Measurements from ENCODE around the gene SRGAP2C. TPM values are rescaled to one million over a fixed set of nuclear protein-coding genes. Genes with fewer than 3 reads are reported as not detected.
A peak's percentile ranks its signal among the peaks of the same experiment; 100 is the strongest.
"Not testable (repeated sequence)": the region's sequence is repeated elsewhere in the genome, so short reads cannot be mapped to it uniquely, and the experiment has no call there.

Gene SRGAP2C
- total RNA-seq = 10 to 100 TPM; 38.6 to 60.9 (median 40.4) TPM

DNA sequence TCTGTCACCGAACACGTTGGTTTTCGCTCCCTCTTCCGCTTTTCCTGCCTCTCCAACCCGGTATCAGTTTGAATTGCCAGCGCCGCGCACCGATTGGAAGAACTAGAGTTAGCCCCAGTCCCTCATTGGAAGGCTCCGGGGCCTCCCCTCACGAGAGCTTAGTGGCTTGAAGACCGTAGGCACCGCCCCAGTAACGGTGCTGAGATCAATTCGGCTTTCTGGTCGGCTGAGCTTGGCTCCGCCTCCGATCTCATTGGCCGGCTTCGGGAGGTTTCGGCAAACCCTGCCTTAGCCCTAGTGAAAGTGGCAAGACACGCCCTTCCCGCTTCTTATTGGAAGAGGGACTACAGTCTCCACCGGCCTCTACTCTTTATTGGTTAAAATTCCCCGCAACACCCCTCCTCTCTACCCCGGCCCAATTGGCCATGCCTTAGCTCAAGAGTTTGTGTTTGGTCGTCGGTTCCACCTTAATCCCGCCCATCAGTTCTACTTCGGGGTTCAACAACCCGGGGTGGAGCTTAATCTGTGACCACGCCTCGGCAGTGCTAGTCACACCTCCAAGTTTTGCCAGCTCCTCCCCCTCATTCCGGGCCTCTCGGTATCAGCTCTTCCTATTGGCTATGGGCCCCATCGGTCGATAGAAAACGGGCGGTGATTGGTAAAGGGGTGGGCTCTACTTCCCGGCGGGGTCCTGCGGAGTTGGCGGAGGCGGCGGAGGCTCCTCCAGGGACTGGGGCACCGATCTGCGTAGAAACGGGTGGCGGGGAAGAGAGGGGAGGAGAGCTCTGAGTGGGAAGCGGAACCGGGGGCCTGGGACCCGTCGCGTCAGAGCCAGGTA lies at the start of gene SRGAP2C, which contains the start of gene FAM72B:
TSS of gene SRGAP2C (plus strand) at position 686 of the 838 bp plus-strand sequence. CDS start 2,472 bp downstream, outside the sequence.
TSS of gene FAM72B (minus strand) at position 51 of the 838 bp plus-strand sequence. CDS start 851 bp downstream, outside the sequence.
- H3K27me3 ChIP-seq, H3K36me3 ChIP-seq, H3K9me3 ChIP-seq, H3K4me1 ChIP-seq: not testable (repeated sequence)
- peak within 1 kb of the TSS; percentile 56 for H3K4me3 ChIP-seq
- peak; percentile 97 to 98 for DNase-seq (ENCODE audit: low spot score in 2 of 2)
- under 1% methylated on average over 28 of the region's 54 CpGs for WGBS
- H3K27ac ChIP-seq = peak within 1 kb of the TSS; percentile 83

DNA sequence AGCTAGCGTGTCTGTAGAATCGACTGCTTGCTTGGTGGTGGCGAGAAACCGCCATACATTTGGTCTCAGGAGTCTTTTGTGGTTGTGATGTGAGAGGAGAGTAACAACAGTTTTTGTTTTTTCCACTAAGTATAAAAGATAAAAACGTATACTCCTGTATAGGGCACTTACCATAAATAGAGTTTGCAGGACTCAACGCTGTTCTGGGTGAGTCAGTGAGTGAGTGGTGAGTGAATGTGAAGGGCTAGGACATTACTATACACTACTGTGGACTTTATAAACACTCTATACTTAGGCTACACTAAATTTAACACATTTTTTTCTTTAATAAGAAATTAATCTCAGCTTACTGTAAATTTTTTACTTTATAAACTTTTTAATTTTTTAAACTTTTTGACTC lies 44.4 kb upstream of the SRGAP2C start:
- not testable (repeated sequence) for H3K9me3 ChIP-seq; H3K4me3 ChIP-seq; H3K36me3 ChIP-seq; H3K4me1 ChIP-seq; H3K27ac ChIP-seq; H3K27me3 ChIP-seq; DNase-seq (ENCODE audit: low spot score in 2 of 2)
- no CpG with 5 or more reads among the region's 6 CpGs for WGBS

DNA sequence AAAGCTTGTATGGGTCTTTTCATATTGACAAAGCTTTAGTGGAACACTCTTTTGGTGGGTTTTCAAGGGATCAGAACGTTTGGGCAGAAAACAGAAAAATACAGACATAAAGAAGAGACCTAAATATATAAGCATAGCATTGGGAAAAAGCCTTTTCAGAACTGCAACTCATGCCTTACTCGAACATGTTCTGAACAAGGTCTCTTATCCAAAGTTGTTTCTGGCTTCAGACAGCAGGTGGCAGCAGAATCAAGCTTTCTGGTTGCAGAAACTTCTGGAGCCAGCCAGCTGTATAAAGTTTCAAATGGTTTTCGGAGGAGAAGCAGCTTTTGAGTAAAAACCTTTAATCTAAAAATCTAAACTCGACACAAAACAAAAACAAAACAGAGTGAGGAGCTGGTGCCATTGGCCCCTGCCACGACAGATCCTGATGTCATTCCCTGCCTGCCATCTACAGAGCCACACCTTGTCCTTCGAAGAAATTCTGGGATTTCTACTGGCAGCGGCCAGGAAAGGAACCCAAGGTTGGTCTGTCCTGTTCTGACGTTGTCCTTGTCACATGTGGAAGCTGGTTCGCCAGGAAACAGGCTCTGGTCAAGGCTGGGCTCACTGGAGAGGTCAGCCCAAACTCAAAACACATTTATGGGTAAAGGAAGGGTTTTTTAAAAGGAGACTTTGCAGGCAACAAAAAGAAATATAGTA lies 36.1 kb upstream of the SRGAP2C start:
- not testable (repeated sequence) for H3K9me3 ChIP-seq; H3K4me1 ChIP-seq; H3K36me3 ChIP-seq; H3K4me3 ChIP-seq; DNase-seq (ENCODE audit: low spot score in 2 of 2); H3K27ac ChIP-seq; H3K27me3 ChIP-seq
- TF ChIP-seq, protein P1, sequence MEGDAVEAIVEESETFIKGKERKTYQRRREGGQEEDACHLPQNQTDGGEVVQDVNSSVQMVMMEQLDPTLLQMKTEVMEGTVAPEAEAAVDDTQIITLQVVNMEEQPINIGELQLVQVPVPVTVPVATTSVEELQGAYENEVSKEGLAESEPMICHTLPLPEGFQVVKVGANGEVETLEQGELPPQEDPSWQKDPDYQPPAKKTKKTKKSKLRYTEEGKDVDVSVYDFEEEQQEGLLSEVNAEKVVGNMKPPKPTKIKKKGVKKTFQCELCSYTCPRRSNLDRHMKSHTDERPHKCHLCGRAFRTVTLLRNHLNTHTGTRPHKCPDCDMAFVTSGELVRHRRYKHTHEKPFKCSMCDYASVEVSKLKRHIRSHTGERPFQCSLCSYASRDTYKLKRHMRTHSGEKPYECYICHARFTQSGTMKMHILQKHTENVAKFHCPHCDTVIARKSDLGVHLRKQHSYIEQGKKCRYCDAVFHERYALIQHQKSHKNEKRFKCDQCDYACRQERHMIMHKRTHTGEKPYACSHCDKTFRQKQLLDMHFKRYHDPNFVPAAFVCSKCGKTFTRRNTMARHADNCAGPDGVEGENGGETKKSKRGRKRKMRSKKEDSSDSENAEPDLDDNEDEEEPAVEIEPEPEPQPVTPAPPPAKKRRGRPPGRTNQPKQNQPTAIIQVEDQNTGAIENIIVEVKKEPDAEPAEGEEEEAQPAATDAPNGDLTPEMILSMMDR (IDR thresholded peaks at IDR 0.05) = peak in 1 of 2 donors; percentile 28
- 0% methylated on average over 2 of the region's 9 CpGs for WGBS

DNA sequence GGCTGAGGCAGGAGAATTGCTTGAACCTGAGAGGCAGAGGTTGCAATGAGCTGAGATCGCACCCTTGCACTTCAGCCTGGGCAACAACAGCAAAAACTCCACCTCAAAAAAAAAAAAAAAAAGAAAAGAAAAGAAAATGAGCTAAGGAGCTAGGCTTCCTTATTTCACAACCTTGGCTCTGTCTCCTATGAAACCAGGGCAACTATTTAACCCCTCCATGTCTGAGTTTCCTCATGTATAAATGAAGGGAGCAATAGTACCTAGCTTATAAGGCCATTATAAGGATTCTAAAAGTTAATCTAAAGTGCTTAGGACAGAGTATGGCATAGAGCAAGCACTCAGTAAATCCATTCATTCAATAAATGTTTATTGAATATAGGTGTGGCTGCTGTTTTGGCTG lies 33.5 kb upstream of the SRGAP2C start:
- not testable (repeated sequence) for H3K27me3 ChIP-seq; DNase-seq (ENCODE audit: low spot score in 2 of 2); H3K27ac ChIP-seq; H3K4me3 ChIP-seq; H3K36me3 ChIP-seq; H3K4me1 ChIP-seq; H3K9me3 ChIP-seq
- 40% methylated on average over 1 of the region's 1 CpG for WGBS

DNA sequence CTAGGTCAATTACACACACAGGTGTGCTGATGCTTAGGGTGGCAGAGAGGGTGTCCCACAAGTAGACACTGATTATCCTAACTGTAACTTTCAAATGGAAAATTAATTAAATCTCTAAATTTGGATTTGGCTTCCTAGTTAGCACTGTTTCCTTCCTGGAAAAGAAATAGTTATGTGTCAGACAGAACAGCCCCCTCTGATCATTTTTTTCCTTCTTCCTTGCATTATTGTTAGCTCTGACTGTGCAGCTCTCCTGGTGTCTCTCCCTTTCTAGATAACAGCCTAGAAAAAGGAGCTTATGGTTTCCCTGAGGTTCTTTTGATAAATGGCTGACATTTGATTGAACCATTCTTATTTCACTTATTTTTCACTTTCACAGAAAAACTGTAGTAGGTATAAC lies 32.0 kb upstream of the SRGAP2C start:
- H3K4me3 ChIP-seq; H3K27ac ChIP-seq; H3K4me1 ChIP-seq; H3K27me3 ChIP-seq; DNase-seq (ENCODE audit: low spot score in 2 of 2); H3K36me3 ChIP-seq; H3K9me3 ChIP-seq: not testable (repeated sequence)

DNA sequence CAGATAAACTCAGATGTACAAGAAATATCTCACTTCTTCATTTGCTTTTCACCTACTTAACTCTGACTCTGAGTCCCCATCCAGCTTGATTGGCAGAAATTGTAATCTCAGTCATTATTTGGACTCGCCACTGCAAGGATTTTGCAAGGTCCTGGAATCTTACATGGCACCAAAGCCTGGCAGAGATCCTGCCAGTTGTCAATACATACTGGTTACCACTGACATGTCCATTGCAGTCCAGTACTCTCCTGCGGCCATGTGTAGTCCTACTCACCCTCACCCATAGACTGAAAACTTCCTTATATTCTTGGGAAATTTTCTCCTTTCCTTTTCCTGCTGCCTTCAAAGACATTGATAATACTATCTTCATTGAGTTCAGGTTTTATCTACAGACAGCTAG lies 30.0 kb upstream of the SRGAP2C start:
- not testable (repeated sequence) for H3K27ac ChIP-seq; H3K27me3 ChIP-seq; H3K36me3 ChIP-seq; DNase-seq (ENCODE audit: low spot score in 2 of 2); H3K4me1 ChIP-seq; H3K9me3 ChIP-seq; H3K4me3 ChIP-seq
- 60% methylated on average over 1 of the region's 2 CpGs for WGBS

DNA sequence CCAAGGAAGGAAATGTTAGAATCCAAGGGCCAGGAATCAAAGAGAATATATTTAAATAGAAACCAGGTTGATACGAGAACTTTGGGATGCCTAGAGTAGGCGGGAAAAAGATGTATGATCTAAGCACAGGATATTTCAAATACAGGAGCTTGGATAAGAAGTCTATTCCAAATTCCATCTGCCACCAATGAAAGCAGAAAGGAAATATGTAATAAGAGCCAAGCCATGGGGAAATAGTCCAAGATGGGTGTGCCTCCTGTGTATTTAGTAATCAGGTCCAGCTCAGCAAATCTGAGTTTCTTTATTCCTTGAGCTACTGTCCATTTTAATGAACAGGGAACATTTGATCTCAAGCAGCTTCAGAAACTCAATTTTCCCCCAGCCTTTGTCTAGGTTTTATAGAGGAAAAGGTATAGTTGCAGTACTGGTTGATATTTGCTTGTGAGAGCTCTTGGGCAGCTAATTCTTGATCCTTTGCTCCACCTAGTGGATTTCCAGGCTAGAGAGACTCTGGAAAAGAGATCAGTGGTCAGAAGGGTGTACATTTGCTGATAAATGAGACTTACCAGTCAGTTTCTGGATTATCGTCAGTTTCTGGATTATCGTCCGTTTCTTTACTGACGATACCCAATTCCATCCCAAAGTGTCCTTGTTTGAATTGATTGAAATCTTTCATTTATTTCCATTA lies 29.0 kb upstream of the SRGAP2C start:
- DNase-seq (ENCODE audit: low spot score in 2 of 2); H3K27ac ChIP-seq; H3K36me3 ChIP-seq; H3K27me3 ChIP-seq; H3K4me1 ChIP-seq; H3K4me3 ChIP-seq; H3K9me3 ChIP-seq: not testable (repeated sequence)
- 70% methylated on average over 6 of the region's 6 CpGs for WGBS

DNA sequence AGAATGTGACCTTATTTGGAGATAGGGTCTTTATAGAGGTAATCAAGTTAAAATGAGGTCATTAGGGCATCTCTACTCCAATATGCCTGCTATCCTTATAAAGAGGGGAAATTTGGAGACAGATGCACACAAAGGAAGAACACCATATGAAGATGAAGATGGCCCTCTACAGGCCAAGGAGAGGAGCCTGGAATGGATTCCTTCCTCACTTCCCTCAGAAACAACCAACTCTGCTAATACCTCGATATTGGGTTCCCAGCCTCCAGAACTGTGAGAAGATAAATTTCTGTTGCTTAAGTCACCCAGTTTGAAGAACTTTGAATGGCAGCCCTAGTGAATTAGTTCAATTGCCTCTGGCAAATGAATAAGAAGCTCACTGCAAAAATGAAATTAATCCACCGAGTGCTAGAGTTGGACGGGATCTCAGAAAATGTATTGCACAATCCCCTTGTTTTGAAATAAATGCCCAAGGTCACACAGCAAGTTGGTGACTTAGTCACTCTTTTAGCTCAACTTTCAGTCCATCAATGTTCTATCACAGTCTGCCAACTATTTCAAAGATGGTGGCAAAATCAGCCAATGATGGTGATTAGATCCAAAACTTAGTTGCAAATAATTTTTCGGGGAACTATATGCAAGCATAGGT lies 27.7 kb upstream of the SRGAP2C start:
- H3K4me1 ChIP-seq; H3K27me3 ChIP-seq; DNase-seq (ENCODE audit: low spot score in 2 of 2); H3K27ac ChIP-seq; H3K9me3 ChIP-seq; H3K4me3 ChIP-seq; H3K36me3 ChIP-seq: not testable (repeated sequence)
- no CpG with 5 or more reads among the region's 4 CpGs for WGBS

DNA sequence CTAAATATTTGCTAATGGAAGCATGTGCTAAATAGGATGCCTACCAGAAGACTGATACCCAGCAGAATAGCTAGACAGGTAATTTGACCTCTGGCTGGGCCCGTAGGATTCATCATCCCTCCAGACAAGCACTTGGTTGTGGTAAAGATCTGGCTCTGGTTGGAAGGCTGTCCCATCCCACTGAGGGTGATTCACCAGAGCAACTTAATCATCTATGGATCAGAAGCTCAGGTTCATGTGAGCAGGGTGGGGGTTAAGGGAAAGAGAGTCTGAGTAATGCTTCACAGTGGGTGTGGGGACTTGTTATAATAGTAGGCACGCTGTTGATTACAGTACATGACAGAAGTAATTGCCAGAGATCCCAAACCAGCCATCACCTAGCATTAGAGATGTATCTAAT lies 27.2 kb upstream of the SRGAP2C start:
- no CpG with 5 or more reads among the region's 2 CpGs for WGBS
- not testable (repeated sequence) for DNase-seq (ENCODE audit: low spot score in 2 of 2); H3K9me3 ChIP-seq; H3K36me3 ChIP-seq; H3K4me1 ChIP-seq; H3K27me3 ChIP-seq; H3K27ac ChIP-seq; H3K4me3 ChIP-seq

DNA sequence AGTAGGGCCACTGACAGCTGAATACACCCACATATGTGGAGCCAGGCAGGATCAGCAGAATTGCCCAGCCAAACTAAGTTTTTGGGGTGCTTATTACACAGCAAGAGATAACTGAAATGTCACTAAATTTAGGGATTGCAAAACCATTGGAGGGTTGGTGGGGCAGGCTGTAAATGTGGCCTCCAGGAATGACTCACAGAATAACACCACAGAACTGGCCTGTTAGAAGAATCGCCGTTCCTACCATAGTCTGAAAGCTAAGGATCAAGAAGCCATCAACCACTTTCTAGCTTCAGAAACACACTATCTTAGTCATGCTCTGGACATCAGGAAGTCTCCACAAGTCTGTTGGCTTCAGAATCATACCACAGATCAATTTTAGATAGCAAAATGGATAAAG lies 24.7 kb upstream of the SRGAP2C start:
- H3K27ac ChIP-seq; H3K4me1 ChIP-seq; H3K9me3 ChIP-seq; H3K4me3 ChIP-seq; H3K36me3 ChIP-seq; H3K27me3 ChIP-seq; DNase-seq (ENCODE audit: low spot score in 2 of 2): not testable (repeated sequence)
- WGBS = no CpG with 5 or more reads among the region's 2 CpGs

DNA sequence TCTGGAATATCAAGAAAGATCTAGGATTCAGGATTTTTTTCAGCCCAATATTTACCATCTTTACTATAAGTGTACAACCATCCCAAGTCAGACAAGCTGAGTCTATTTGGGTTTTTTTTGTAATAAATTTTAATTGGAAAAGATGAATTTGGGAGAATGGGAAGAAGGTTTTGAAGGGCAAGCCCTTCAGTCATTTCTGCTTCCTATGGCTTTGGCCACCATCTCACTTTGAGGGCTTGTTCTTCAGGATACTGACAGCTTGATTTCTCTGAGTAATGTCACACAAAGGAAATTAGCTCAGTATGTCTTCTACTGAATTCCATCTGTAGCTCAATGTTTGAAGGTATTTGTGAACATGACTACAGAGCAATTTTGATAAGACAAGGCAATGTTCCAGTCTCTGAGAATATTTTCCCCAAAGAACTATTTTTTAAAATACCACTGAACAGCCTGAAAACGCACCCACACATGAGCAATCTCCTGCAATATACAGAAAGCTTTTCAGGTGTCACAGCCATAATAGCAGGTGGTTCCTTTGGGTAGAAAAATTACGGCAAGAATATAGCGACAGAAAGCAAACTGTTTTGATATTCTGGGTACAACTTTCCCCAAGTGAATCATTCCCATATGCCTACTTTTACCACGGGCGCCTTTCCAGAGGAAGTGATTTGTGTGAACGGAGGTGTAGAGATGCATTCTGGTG lies 23.4 kb upstream of the SRGAP2C start:
- not testable (repeated sequence) for DNase-seq (ENCODE audit: low spot score in 2 of 2); H3K4me1 ChIP-seq; H3K27ac ChIP-seq; H3K36me3 ChIP-seq; H3K4me3 ChIP-seq; H3K9me3 ChIP-seq; H3K27me3 ChIP-seq
- WGBS = 92% methylated on average over 3 of the region's 6 CpGs
